HepG2 (cell line): ENCODE data around the gene OSBPL5. TPM values are rescaled to one million over a fixed set of nuclear protein-coding genes. Genes with fewer than 3 reads are reported as not detected.

Source experiments
- ATAC-seq: fragments of 200-7000 bp; cut with Tn5 transposase; 3 replicates; pipeline ENCODE4 v1.9.1; 2020; ENCODE audit warnings: mild to moderate bottlenecking, moderate library complexity
- BruUV-seq: library from RNA; stranded (reverse); fragments of 400-500 nt; replicated peaks from 2 replicates; lab custom pipeline; 2021; lab: Mats Ljungman, UMichigan
- CTCF ChIA-PET: fragments of 300-600 bp; formaldehyde crosslinking; extraction: SDS; loops from one replicate; lab custom pipeline; 2021; ENCODE audit warnings: low total read pairs, inconsistent platforms, low intra/inter-chr PET ratio; lab: Yijun Ruan, JAX
- POLR2A ChIA-PET: fragments of 350-600 bp; sonication (Branson Sonifier 250); formaldehyde crosslinking; loops from one replicate; lab custom pipeline; 2020; ENCODE audit warnings: antibody characterized with exemption, inconsistent platforms; lab: Yijun Ruan, JAX
- DNase-seq: peaks from one replicate; pipeline ENCODE4 v3.0.0-alpha.2; 2015; ENCODE audit warnings: low spot score
- FAIRE-seq: peaks from 3 replicates; lab custom pipeline; 2011; peaks lifted over from hg19 to GRCh38; lab: Jason Lieb, UNC
- H2AFZ ChIP-seq: one replicate; pipeline ENCODE4 v1.6.1; 2011; ENCODE audit warnings: low read length, inconsistent platforms
- H3K27ac ChIP-seq: fragments of 300-600 bp; 3 replicates; pipeline ENCODE4 v1.8.0; 2011; ENCODE audit warnings: mixed run types, mild to moderate bottlenecking, mixed read lengths, low read length, inconsistent platforms; ENCODE audit not compliant: insufficient read depth; ENCODE audit errors: extremely low read length
- H3K27me3 ChIP-seq, 2 experiments: fragments of 200-600 bp in 1 of 2; 2 replicates in 1 of 2; 3 replicates in 1 of 2; pipeline versions ENCODE4 v1.6.0 to v1.8.0; 2011; ENCODE audit warnings: low read length in 2 of 2, mild to moderate bottlenecking in 2 of 2, moderate library complexity in 2 of 2, inconsistent platforms in 1 of 2; ENCODE audit not compliant: insufficient read depth in 2 of 2, control insufficient read depth in 1 of 2
- H3K36me3 ChIP-seq, 2 experiments: fragments of 200-600 bp in 1 of 2; replicated peaks in 1 of 2; 2 replicates in 1 of 2; 3 replicates in 1 of 2; pipeline versions ENCODE4 v1.5.1 to v1.8.0; 2011; ENCODE audit warnings: low read length in 2 of 2, inconsistent platforms in 1 of 2; ENCODE audit not compliant: insufficient read depth in 2 of 2, control insufficient read depth in 1 of 2
- H3K4me1 ChIP-seq: 2 replicates; pipeline ENCODE4 v1.5.1; 2012; ENCODE audit warnings: low read length, inconsistent platforms; ENCODE audit not compliant: insufficient read depth
- H3K4me2 ChIP-seq: 2 replicates; pipeline ENCODE4 v1.6.0; 2011; ENCODE audit warnings: low read depth, low read length, inconsistent platforms
- H3K4me3 ChIP-seq, 3 experiments: fragments of 200-600 bp in 1 of 3; sonication (generic), shearing (Covaris generic) in 1 of 3; replicated peaks in 1 of 3; 2 replicates each; pipeline ENCODE4 v1.5.1; 2011 to 2016; ENCODE audit warnings: low read length in 3 of 3, inconsistent platforms in 2 of 3, low read depth in 2 of 3, mild to moderate bottlenecking in 2 of 3, control low read depth in 1 of 3, mixed read lengths in 1 of 3; ENCODE audit not compliant: insufficient read depth in 1 of 3
- H3K79me2 ChIP-seq: one replicate; pipeline ENCODE4 v1.6.1; 2011; ENCODE audit warnings: low read length, inconsistent platforms; ENCODE audit not compliant: insufficient read depth
- H3K9ac ChIP-seq: 2 replicates; pipeline ENCODE4 v1.6.0; 2011; ENCODE audit warnings: mild to moderate bottlenecking, low read depth, low read length, inconsistent platforms; ENCODE audit not compliant: insufficient read depth
- H3K9me3 ChIP-seq: 2 replicates; pipeline ENCODE4 v1.5.1; 2012; ENCODE audit warnings: mild to moderate bottlenecking, low read length
- H4K20me1 ChIP-seq: 2 replicates; pipeline ENCODE4 v1.6.0; 2011; ENCODE audit warnings: inconsistent platforms, mild to moderate bottlenecking, low read length, moderate library complexity; ENCODE audit not compliant: insufficient read depth
- ARNT2 ChIP-seq: sonication (generic); formaldehyde crosslinking; IDR thresholded peaks from 2 replicates; pipeline ENCODE4 v1.8.0; 2022; ENCODE audit warnings: mild to moderate bottlenecking, low read depth, missing genetic modification reagents, moderate library complexity
- EEA1 ChIP-seq: sonication (generic); formaldehyde crosslinking; IDR thresholded peaks from 2 replicates; pipeline ENCODE4 v1.5.1; 2020; ENCODE audit warnings: mild to moderate bottlenecking, missing genetic modification reagents, borderline replicate concordance
- STAG1 ChIP-seq: sonication (generic); formaldehyde crosslinking; IDR thresholded peaks from 2 replicates; pipeline ENCODE4 v1.4.0; 2020; ENCODE audit warnings: missing genetic modification reagents
- TFAP4 ChIP-seq: sonication (generic); IDR thresholded peaks from 2 replicates; pipeline ENCODE4 v1.6.1; 2016; ENCODE audit warnings: low read depth, borderline replicate concordance
- ZNF75D ChIP-seq: sonication (generic); formaldehyde crosslinking; IDR thresholded peaks from 2 replicates; pipeline ENCODE4 v1.8.1; 2023; ENCODE audit warnings: missing genetic modification reagents, mild to moderate bottlenecking, borderline replicate concordance
- WGBS: methylation state at CpG from one replicate; pipeline ENCODE4 v1.1.6; 2017; ENCODE audit warnings: low lambda C conversion rate; 5-methylcytosine and 5-hydroxymethylcytosine counted together
- in situ Hi-C: cut with HindIII; loops from 2 replicates; pipeline ENCODE4 v1.10.0; 2017; ENCODE audit warnings: low pct_unique_long_range_greater_than_20kb; ENCODE audit not compliant: extremely low pct_ligation_motif_present
- intact Hi-C: fragments of 100-400 bp; cut with micrococcal nuclease; formaldehyde crosslinking; loops from one replicate; pipeline ENCODE4 v1.10.0; 2022; ENCODE audit not compliant: unreplicated experiment
- polyA plus RNA-seq, 8 experiments: library from polyadenylated mRNA; depleted of rRNA in 3 of 8; stranded (reverse) in 7 of 8; unstranded in 1 of 8; fragments of >200 nt; fragmentation: Illumina TruSeq in 4 of 8; extraction: Trizol in 4 of 8; gene quantifications; 2 replicates each; pipeline versions ENCODE4 v1.2.1 to v1.2.3, GENCODE V29; 2011 to 2016; ENCODE audit warnings: low read depth in 4 of 8, missing spikeins in 1 of 8, mixed read lengths in 1 of 8; ENCODE audit not compliant: insufficient read depth in 1 of 8
- total RNA-seq, 5 experiments: library from RNA; depleted of rRNA; stranded (reverse); fragments of >200 nt; fragmentation: Illumina TruSeq; extraction: Trizol; gene quantifications; 2 replicates each; pipeline ENCODE4 v1.2.3, GENCODE V29; 2016; ENCODE audit warnings: low read depth in 1 of 5
- TF ChIP-seq, protein P1 (sequence below): sonication (generic); formaldehyde crosslinking; IDR thresholded peaks from 2 replicates; pipeline ENCODE4 v1.4.0; 2020; ENCODE audit warnings: missing genetic modification reagents, mild to moderate bottlenecking, borderline replicate concordance

Gene OSBPL5
- total and polyA plus RNA-seq, 2 of the 13 experiments (the other 11 are each of a cell fraction or from before 2014, with no cell fraction given): not detected

DNA sequence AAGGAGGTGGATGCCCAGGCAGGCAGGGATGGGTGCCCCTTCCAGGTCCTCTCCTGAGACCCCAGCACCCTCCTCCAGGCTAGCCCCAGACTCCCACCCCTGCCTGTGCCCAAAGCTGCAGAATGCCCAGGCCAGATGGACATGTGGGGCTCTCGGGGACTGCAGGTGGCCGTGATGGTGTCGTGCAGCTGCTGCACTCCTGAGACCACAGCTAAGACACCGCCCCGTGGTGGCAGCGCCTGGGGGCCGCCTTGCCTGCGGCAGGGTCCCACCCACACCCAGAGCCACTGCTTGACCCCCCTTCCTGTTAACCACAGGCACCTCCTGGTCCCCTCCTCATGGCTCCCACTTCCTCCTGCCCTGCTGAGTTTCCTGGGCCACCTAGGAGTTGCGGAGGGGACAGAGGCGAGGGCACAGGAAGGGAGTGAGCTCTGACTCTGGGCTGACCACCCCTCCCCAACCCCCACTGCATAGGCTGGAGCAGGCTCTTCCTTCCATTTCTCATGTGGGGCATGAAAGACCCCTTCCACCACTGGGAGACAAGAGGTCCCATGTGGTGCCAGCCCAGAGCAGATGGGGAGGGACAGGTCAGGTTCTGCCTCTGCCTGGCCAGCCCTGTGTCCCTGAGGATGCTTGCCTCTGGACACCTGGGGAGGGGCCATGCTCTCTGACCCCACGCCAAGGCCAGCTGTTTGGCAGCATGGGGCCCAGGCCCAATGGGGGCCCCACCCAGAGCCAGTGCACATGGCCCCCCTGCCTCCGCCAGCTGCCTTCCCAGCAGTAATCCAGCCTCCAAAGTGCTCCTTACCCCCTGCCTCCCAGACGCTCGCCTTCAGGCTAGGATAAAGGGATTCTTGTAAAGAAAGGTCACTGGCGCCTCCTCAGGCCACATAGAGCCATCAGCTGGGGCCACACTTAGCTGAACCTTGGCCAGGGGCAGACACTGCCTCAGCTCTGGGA lies 29.3 kb downstream of the OSBPL5 start:
- Histone ChIP-seq H3K36me3 (no peaks in the 10 kb centered on the region), H3K4me2 (no peak overlapping the region), H4K20me1 (no peaks in the 10 kb centered on the region; the same call in 1 of the 2 replicates), H2AFZ (no peak overlapping the region), H3K9ac (no peak overlapping the region), H3K27me3 (peaks cover 3 to 49% of the 10 kb centered on the region in 2 experiments; a peak in 4 of 5 replicates), H3K27ac (no peak overlapping the region), H3K9me3 (no peaks in the 10 kb centered on the region), H3K79me2 (no peaks in the 10 kb centered on the region), H3K4me1 (no peaks in the 10 kb centered on the region), H3K4me3 (no peak overlapping the region)
- CTCF ChIA-PET: no interaction called here
- DNase-seq (no peak), ATAC-seq (peak; percentile 58), FAIRE-seq (no peak)
- WGBS: 80% methylated on average over 1 of the region's 15 CpGs
- in situ Hi-C loops: no loop called here
- no TSS peak for BruUV-seq
- TF ChIP-seq ZNF75D (CRISPR knock-in tag): no peak
- TF ChIP-seq STAG1 (CRISPR knock-in tag): peak; percentile 15; the same call in 1 of the 2 replicates
- TF ChIP-seq EEA1 (CRISPR knock-in tag): no peak
- no peak for TF ChIP-seq ARNT2 (CRISPR knock-in tag)
- peak; percentile 22; the same call in 1 of the 2 replicates for TF ChIP-seq TFAP4
- TF ChIP-seq, protein P1, sequence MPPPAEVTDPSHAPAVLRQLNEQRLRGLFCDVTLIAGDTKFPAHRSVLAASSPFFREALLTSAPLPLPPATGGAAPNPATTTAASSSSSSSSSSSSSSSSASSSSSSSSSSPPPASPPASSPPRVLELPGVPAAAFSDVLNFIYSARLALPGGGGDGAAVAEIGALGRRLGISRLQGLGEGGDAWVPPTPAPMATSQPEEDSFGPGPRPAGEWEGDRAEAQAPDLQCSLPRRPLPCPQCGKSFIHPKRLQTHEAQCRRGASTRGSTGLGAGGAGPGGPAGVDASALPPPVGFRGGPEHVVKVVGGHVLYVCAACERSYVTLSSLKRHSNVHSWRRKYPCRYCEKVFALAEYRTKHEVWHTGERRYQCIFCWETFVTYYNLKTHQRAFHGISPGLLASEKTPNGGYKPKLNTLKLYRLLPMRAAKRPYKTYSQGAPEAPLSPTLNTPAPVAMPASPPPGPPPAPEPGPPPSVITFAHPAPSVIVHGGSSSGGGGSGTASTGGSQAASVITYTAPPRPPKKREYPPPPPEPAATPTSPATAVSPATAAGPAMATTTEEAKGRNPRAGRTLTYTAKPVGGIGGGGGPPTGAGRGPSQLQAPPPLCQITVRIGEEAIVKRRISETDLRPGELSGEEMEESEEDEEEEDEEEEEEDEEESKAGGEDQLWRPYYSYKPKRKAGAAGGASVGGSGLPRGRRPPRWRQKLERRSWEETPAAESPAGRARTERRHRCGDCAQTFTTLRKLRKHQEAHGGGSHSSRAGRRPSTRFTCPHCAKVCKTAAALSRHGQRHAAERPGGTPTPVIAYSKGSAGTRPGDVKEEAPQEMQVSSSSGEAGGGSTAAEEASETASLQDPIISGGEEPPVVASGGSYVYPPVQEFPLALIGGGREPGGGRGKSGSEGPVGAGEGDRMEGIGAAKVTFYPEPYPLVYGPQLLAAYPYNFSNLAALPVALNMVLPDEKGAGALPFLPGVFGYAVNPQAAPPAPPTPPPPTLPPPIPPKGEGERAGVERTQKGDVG (CRISPR knock-in tag): no peak
- intact Hi-C loops: no loop called here
- POLR2A ChIA-PET: no interaction called here
